Measurements from ENCODE around the gene TP53I11. TPM values are rescaled to one million over a fixed set of nuclear protein-coding genes. Genes with fewer than 3 reads are reported as not detected.

TP53I11 gene
- total RNA-seq, 4 donors from 2014 or later: 42.4 to 128 (median 47.2) TPM

DNA sequence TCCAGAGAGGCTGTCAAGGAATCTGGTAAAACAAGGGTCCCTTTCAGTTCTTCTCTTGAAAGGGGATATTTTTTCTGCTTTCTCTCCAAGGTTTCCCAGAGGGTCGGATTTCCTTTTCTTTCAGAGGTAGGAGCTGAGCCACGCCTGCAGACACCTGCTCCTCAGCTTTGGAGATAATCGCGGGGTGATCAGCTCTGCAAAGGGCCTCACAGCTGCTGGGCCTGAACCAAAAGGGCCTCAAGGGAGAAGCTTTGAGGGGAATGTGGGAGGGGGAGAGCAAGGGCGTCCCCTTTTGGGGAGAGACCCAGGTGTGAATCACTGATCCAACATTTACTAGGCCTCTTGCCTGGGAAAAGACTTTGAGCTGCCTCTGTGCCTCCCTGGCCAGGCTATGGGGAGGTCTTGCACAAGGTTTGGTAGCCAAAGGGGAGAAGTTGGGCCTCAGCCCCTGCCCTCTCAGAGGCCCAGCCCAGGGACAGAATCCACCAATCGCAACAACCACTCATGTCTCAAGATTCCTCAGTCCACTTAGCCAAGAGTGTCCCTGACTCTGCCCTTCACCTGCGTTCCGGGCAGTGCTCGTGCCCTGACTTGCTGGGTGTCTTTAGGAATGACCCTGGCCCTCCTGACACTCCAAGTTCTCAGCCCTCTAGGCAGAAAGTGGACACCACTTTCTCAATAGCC lies 14.0 kb upstream of the TP53I11 start:
- no peak for DNase-seq (ENCODE audit: low spot score in 2 of 2)
- WGBS, 2 donors: 74 to 81% methylated on average over 9 of the region's 9 CpGs
- intact Hi-C loops (cut with DNase I; ENCODE audit: low total_unique reads): no loop called here
- no peak overlapping the region for H3K4me3 ChIP-seq (ENCODE audit: low read depth, poor library complexity, severe bottlenecking)
- TF ChIP-seq, protein P1, sequence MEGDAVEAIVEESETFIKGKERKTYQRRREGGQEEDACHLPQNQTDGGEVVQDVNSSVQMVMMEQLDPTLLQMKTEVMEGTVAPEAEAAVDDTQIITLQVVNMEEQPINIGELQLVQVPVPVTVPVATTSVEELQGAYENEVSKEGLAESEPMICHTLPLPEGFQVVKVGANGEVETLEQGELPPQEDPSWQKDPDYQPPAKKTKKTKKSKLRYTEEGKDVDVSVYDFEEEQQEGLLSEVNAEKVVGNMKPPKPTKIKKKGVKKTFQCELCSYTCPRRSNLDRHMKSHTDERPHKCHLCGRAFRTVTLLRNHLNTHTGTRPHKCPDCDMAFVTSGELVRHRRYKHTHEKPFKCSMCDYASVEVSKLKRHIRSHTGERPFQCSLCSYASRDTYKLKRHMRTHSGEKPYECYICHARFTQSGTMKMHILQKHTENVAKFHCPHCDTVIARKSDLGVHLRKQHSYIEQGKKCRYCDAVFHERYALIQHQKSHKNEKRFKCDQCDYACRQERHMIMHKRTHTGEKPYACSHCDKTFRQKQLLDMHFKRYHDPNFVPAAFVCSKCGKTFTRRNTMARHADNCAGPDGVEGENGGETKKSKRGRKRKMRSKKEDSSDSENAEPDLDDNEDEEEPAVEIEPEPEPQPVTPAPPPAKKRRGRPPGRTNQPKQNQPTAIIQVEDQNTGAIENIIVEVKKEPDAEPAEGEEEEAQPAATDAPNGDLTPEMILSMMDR (IDR thresholded peaks at IDR 0.05): no peak
- no peak for TF ChIP-seq POLR2A (IDR thresholded peaks at IDR 0.05)

DNA sequence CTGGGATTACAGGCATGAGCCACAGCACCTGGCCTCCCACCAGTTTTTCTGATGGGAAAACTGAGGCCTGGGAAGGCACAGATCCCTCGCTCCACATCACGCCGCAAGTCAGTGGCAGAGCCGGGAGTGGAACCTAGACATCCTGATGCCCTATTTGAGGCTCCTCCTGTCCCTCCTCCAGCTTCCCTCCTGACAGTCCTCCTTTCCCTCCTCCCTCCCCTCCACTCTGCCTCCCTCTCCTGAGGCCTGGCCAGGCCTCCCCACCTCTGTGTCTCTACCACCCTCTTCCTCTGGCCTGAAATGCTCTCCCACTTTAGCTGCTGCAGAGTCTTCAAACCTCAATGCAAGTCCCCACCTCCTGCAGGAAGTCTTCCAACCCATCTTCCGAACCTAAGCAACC lies 13.3 kb upstream of the TP53I11 start:
- intact Hi-C loops (cut with DNase I; ENCODE audit: low total_unique reads): no loop called here
- WGBS, 2 donors: 89 to 92% methylated on average over 5 of the region's 5 CpGs
- no peak for DNase-seq (ENCODE audit: low spot score in 2 of 2)
- H3K4me3 ChIP-seq (ENCODE audit: low read depth, poor library complexity, severe bottlenecking): no peak overlapping the region
- no peak for TF ChIP-seq POLR2A (IDR thresholded peaks at IDR 0.05)
- TF ChIP-seq, protein P1 (IDR thresholded peaks at IDR 0.05): no peak

DNA sequence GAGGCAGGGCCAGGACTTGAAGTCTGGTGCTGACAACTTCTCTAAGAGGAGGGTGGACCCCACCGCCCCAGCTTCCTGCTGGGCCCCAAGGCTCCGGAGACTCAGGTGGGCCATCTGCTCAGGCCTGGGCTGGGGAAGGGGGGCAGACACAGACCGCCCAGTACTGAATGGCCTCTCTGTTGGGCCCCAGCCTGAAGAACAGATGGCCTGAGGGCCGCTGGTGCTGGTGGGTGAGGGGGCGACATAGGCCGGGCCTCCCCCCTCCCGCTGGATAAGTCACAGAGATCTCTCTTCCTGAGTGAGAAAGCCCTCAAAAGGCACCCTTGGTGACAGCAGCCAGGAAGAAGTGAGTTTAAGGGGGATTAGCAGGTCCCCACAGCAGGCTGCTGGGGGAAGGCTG lies 12.5 kb upstream of the TP53I11 start:
- TF ChIP-seq, protein P1 (IDR thresholded peaks at IDR 0.05): no peak
- no peak for TF ChIP-seq POLR2A (IDR thresholded peaks at IDR 0.05)
- 88 to 91% methylated on average over 4 to 7 of the region's 7 CpGs for WGBS, 2 donors
- no peak for DNase-seq (ENCODE audit: low spot score in 2 of 2)
- intact Hi-C loops (cut with DNase I; ENCODE audit: low total_unique reads): no loop called here
- H3K4me3 ChIP-seq (ENCODE audit: low read depth, poor library complexity, severe bottlenecking): no peak overlapping the region

DNA sequence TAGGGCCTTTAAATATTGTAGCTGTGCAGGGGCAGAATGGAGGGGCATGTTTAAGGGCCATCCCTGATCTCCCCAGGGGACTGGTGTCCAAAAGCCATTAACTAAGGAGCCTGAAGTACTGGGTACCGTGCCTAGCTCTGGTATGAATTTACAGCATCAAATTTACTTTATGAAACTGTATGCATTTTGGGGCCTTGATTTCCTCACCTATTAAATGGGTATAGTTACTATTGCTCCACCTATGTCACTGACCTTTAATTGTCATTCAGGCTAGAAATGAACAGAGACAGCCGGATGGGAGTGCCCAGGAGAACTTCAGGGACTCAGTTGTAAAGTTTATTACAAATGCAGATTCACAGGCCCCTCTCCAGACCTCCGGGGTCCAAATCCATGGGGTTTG lies 11.8 kb upstream of the TP53I11 start:
- intact Hi-C loops (cut with DNase I; ENCODE audit: low total_unique reads): no loop called here
- TF ChIP-seq, protein P1 (IDR thresholded peaks at IDR 0.05): no peak
- no peak for TF ChIP-seq POLR2A (IDR thresholded peaks at IDR 0.05)
- DNase-seq (ENCODE audit: low spot score in 2 of 2): no peak
- H3K4me3 ChIP-seq (ENCODE audit: low read depth, poor library complexity, severe bottlenecking): no peak overlapping the region
- 70 to 87% methylated on average over 3 of the region's 3 CpGs for WGBS, 2 donors

DNA sequence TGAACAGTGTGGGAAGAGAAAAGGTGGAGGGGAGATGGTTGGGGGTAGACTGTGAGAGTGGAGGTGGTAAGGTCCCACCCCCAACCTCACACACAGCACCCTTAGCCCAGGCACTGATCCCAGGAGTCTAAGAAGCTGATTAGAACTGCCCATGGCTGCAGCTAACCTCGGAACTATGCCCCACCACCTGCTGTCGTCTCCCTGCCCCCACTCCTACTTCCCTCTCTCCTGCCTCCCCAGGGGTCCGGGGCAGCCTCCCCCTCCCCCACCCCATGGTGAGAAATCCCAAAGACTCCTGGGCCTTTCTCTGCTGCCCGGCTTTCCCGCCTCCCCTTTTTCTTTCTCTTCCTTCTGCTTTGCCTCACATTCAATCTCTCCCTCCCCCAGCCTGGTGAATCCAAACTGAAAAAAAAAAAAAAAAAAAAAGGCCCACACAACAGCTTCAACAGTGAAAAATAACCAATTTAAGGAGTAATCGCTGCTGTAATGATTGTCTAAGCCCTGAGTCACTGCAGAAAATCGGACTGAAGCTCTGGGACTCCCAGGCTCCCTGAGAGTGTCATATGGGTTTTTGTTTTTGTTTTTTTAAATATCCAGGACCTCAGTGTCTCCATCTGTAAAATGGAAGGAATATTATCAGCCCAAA lies 9.6 kb upstream of the TP53I11 start:
- 58 to 63% methylated on average over 7 of the region's 7 CpGs for WGBS, 2 donors
- intact Hi-C loops (cut with DNase I; ENCODE audit: low total_unique reads): no loop called here
- H3K4me3 ChIP-seq (ENCODE audit: low read depth, poor library complexity, severe bottlenecking): no peak overlapping the region
- no peak for DNase-seq (ENCODE audit: low spot score in 2 of 2)
- TF ChIP-seq, protein P1 (IDR thresholded peaks at IDR 0.05): no peak
- no peak for TF ChIP-seq POLR2A (IDR thresholded peaks at IDR 0.05)

Data from lower leg skin (tissue), 4 donors.